ENCODE data around the gene POLE. TPM values are rescaled to one million over a fixed set of nuclear protein-coding genes. Genes with fewer than 3 reads are reported as not detected.
A peak's percentile ranks its signal among the peaks of the same experiment; 100 is the strongest.

The POLE gene
- total RNA-seq, 1 experiment from 2014 or later, result 200 TPM

- Mint-ChIP-seq H3K36me3 (ENCODE audit: insufficient read depth, unreplicated experiment) (peaks cover 14% of the 10 kb centered on the region), H3K4me1 (ENCODE audit: low read depth, unreplicated experiment) (peaks cover 24% of the 10 kb centered on the region), H3K27me3 (ENCODE audit: unreplicated experiment) (peaks cover 92% of the 10 kb centered on the region), H3K9me3 (ENCODE audit: low read depth, unreplicated experiment) (peaks cover 7% of the 10 kb centered on the region), H3K4me3 (ENCODE audit: low read depth, unreplicated experiment) (no peak overlapping the region), H3K27ac (ENCODE audit: unreplicated experiment) (no peak overlapping the region)
- CTCF ChIA-PET, result interaction anchor here (1.3 kb wide), 1 partner anchor 365 kb away, joined by 3 read pairs; no protein-coding TSS in a partner anchor
- BruUV-seq (replicated peaks), result no TSS peak
- no peak for DNase-seq
- no peak for TF ChIP-seq CTCF (IDR thresholded peaks at IDR 0.05; ENCODE audit: unreplicated experiment)
- intact Hi-C loops (cut with micrococcal nuclease; ENCODE audit: unreplicated experiment), result no loop called here
Observed at GRCh38 chr12:132595183-132595582, 92.0 kb downstream of the POLE start.

GRCh38 chr12:132593938-132594358 is 93.2 kb downstream of the POLE start:
- BruUV-seq (replicated peaks), result no TSS peak
- H3K36me3 Mint-ChIP-seq (ENCODE audit: insufficient read depth, unreplicated experiment), result peaks cover 14% of the 10 kb centered on the region
- peak overlapping the region; percentile 30 for H3K27ac Mint-ChIP-seq (ENCODE audit: unreplicated experiment)
- no peak for TF ChIP-seq CTCF (IDR thresholded peaks at IDR 0.05; ENCODE audit: unreplicated experiment)
- peak; percentile 98 for DNase-seq
- peak overlapping the region; percentile 62 for H3K4me3 Mint-ChIP-seq (ENCODE audit: low read depth, unreplicated experiment)
- H3K9me3 Mint-ChIP-seq (ENCODE audit: low read depth, unreplicated experiment), result peaks cover 7% of the 10 kb centered on the region
- H3K4me1 Mint-ChIP-seq (ENCODE audit: low read depth, unreplicated experiment), result peaks cover 21% of the 10 kb centered on the region
- intact Hi-C loops (cut with micrococcal nuclease; ENCODE audit: unreplicated experiment), result no loop called here
- H3K27me3 Mint-ChIP-seq (ENCODE audit: unreplicated experiment), result peaks cover 92% of the 10 kb centered on the region
- CTCF ChIA-PET, result interaction anchor here (1.3 kb wide), 1 partner anchor 364 kb away, joined by 3 read pairs; no protein-coding TSS in a partner anchor

GRCh38 chr12:132593521-132593920 is 93.6 kb downstream of the POLE start:
- Mint-ChIP-seq H3K4me1 (ENCODE audit: low read depth, unreplicated experiment) (peaks cover 21% of the 10 kb centered on the region), H3K9me3 (ENCODE audit: low read depth, unreplicated experiment) (peaks cover 7% of the 10 kb centered on the region), H3K27ac (ENCODE audit: unreplicated experiment) (peak overlapping the region; percentile 30), H3K4me3 (ENCODE audit: low read depth, unreplicated experiment) (peak overlapping the region; percentile 62), H3K27me3 (ENCODE audit: unreplicated experiment) (peaks cover 92% of the 10 kb centered on the region), H3K36me3 (ENCODE audit: insufficient read depth, unreplicated experiment) (peaks cover 14% of the 10 kb centered on the region)
- CTCF ChIA-PET, result no interaction called here
- no TSS peak for BruUV-seq (replicated peaks)
- intact Hi-C loops (cut with micrococcal nuclease; ENCODE audit: unreplicated experiment), result no loop called here
- DNase-seq, result peak; percentile 27
- TF ChIP-seq CTCF (IDR thresholded peaks at IDR 0.05; ENCODE audit: unreplicated experiment), result no peak

GRCh38 chr12:132593071-132593470 is 94.1 kb downstream of the POLE start:
- Mint-ChIP-seq H3K27me3 (ENCODE audit: unreplicated experiment) (peaks cover 92% of the 10 kb centered on the region), H3K9me3 (ENCODE audit: low read depth, unreplicated experiment) (peaks cover 7% of the 10 kb centered on the region), H3K27ac (ENCODE audit: unreplicated experiment) (no peak overlapping the region), H3K4me1 (ENCODE audit: low read depth, unreplicated experiment) (peaks cover 21% of the 10 kb centered on the region), H3K4me3 (ENCODE audit: low read depth, unreplicated experiment) (peak overlapping the region; percentile 62), H3K36me3 (ENCODE audit: insufficient read depth, unreplicated experiment) (peaks cover 14% of the 10 kb centered on the region)
- no peak for TF ChIP-seq CTCF (IDR thresholded peaks at IDR 0.05; ENCODE audit: unreplicated experiment)
- no peak for DNase-seq
- CTCF ChIA-PET, result interaction anchor here (1.4 kb wide), 1 partner anchor 32 kb away, joined by 4 read pairs; no protein-coding TSS in a partner anchor
- no TSS peak for BruUV-seq (replicated peaks)
- intact Hi-C loops (cut with micrococcal nuclease; ENCODE audit: unreplicated experiment), result no loop called here

Data from Calu3 (cell line).